IPS-11a (cell line): ENCODE results near the gene MAZ.
A peak's percentile ranks its signal among the peaks of the same experiment; 100 is the strongest.
"Not testable (repeated sequence)": the region's sequence is repeated elsewhere in the genome, so short reads cannot be mapped to it uniquely, and the experiment has no call there.

ENCODE experiments used
- H3K4me3 ChIP-seq: one replicate; pipeline ENCODE4 v1.5.1; 2013; ENCODE audit warnings: low read depth, low read length, control low read depth

MAZ gene

GRCh38 chr16:29806099-29806579, at the start of gene MAZ:
MAZ (plus strand) TSS chr16:29806529; CDS start chr16:29806702, 173 bp downstream.
- H3K4me3 ChIP-seq, result peak within 1 kb of the TSS; percentile 93

DNA sequence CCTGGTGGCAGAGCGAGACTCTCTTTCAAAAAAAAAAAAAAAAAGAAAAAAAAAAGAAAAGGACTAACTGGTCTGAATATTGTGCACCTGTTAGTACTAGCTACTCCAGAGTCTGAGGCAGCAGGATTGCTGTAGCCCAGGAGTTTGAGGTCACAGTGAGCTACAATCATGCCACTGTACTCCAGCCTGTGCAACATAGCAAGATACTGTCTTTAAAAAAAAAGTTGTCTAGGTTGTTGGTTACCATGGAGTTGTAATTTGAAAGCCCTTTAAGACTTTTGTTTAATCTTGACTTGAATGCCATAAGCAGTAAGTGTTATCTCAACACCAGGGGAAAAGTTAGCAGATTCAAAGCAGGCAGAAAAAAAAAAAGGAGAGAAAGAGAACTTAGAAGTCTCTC, 49.7 kb upstream of the MAZ start:
- no peak overlapping the region for H3K4me3 ChIP-seq

DNA sequence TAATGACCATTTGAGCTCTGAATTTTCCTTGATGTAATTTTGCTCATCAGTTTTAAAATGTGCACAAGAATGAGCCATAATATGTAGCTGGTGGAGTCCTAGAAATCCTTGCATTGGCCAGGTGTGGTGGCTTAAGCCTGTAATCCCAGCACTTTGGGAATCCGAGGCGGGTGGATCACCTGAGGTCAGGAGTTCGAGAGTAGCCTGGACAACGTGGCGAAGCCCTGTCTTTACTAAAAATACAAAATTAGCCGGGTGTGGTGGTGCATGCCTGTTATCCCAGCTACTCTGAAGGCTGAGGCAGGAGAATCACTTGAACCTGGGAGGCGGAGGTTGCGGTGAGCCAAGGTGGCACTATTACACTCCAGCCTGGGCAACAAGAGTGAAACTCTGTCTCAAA, 49.2 kb upstream of the MAZ start:
- H3K4me3 ChIP-seq, result not testable (repeated sequence)

DNA sequence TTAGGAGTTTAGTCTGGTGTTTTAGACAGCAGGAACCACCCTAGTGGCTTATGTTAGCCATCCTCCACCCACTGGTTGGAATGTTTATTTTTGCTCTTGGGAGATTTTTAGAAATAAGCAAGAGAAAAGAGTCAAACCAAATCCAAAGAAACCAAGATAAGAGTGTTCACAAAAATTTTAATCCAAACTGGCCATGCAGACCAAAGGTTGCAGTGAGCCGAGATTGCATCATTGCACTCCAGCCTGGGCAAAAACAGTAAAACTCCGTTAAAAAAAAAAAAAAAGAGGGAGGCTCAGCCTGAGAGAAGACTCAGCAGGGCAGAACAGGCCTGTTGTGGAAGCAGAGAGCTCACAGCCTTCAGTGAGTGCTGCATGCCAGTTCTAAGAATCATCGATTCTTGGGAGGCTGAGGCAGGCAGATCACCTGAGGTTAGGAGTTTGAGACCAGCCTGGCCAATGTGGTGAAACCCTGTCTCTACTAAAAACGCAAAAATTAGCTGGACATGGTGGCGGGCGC, 48.3 kb upstream of the MAZ start:
- H3K4me3 ChIP-seq, result no peak overlapping the region

DNA sequence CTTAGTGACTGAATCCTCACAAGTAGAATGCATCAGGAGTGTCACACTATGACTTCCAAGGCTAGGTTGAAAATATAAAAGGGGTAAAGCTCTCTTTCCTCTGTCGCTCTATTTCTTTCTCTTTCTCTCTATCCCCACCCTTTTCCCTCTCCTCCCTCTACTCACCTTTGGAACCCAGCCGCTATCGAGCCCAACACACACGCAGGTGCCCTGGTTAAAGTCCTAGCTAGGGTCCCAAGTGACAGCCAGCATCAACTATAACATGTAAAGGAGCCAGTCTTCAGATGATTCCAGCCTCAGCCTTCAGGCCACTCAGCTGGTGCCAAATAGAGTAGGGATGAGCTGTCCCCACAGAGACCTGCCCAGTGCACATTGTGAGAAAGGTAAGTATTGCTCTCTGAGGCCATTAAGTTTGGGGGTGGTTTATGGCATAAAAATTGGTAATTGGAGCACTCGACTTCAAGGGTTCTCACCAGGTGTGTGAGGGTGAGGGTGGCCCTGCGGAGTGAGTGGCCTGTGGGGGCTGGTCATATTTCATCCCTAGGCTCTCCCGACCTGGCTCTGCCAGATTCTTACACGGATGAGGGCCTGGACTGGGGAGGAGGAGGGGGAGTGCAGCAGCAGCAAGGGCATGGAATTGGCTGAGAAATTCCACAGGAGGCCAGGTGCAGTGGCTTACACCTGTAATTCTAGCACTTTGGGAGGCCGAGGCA, 45.6 kb upstream of the MAZ start:
- H3K4me3 ChIP-seq, result no peak overlapping the region

GRCh38 chr16:29761280-29761651, 45.1 kb upstream of the MAZ start:
- not testable (repeated sequence) for H3K4me3 ChIP-seq

DNA sequence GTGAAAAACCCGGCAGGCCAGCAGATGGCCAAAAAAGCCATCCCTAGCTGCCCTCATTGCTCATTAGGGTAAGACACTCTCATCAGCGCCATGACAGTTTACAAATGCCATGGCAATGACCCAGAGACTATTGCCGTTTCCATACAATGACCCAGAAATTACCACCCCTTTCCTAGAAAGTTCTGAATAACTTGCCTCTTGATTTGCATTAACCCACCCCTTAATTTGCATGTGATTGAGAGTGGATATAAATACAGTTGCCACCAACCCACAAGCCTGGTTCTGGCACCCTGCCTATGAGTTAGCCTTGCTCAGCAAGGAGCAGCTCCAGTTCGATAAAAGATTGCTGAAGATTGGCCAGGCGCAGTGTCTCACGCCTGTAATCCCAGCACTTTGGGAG, 44.4 kb upstream of the MAZ start:
- H3K4me3 ChIP-seq, result no peak overlapping the region

GRCh38 chr16:29763326-29763725, 43.0 kb upstream of the MAZ start:
- H3K4me3 ChIP-seq, result no peak overlapping the region

- H3K4me3 ChIP-seq, result no peak overlapping the region
Measured at GRCh38 chr16:29765167-29766032, 40.9 kb upstream of the MAZ start.

- no peak overlapping the region for H3K4me3 ChIP-seq
Measured at GRCh38 chr16:29766571-29766970, 39.8 kb upstream of the MAZ start.

DNA sequence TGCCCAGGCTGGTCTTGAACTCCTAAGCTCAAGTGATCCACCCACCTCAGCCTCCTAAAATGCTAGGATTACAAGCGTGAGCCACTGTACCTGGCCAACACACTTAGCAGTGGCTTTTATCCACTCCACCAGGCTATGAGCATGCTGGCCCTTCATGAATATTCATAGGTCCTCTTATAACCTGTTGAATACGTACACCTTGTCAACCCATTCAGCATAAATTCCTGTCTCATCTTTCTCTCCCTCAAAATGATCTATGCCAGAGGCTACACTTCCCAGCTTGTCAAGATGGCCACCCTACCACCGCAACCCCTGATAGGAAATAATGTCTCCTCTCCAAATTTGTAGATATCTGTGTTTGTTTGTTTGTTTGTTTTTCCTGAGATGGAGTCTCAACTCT, 39.3 kb upstream of the MAZ start:
- no peak overlapping the region for H3K4me3 ChIP-seq

DNA sequence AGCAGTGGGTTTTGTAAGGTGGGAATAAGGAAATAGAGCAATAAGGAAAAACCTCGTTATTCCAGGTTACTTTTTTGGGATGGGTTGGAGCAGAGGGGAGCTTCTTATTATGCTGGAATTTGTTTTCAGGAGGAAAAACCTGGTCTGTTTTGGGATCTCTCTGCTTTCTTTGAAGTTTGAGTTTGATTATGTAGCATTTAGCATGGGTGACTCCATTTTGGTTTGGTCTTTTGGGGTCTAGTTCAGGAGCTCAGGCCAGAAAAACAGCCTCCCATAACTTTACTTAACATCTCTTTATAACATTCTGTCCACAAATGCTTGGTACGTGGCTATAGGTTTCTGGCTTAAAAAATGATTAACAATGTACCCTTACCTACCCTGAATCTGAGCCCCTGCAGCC, 36.8 kb upstream of the MAZ start:
- H3K4me3 ChIP-seq, result no peak overlapping the region

- H3K4me3 ChIP-seq, result no peak overlapping the region
Measured at GRCh38 chr16:29770250-29770929, 35.9 kb upstream of the MAZ start.

GRCh38 chr16:29772330-29772729, 34.0 kb upstream of the MAZ start:
- H3K4me3 ChIP-seq, result not testable (repeated sequence)

- H3K4me3 ChIP-seq, result no peak overlapping the region
Measured at GRCh38 chr16:29774730-29775129, 31.6 kb upstream of the MAZ start.

- H3K4me3 ChIP-seq, result no peak overlapping the region
Measured at GRCh38 chr16:29775742-29776408, 30.5 kb upstream of the MAZ start.

DNA sequence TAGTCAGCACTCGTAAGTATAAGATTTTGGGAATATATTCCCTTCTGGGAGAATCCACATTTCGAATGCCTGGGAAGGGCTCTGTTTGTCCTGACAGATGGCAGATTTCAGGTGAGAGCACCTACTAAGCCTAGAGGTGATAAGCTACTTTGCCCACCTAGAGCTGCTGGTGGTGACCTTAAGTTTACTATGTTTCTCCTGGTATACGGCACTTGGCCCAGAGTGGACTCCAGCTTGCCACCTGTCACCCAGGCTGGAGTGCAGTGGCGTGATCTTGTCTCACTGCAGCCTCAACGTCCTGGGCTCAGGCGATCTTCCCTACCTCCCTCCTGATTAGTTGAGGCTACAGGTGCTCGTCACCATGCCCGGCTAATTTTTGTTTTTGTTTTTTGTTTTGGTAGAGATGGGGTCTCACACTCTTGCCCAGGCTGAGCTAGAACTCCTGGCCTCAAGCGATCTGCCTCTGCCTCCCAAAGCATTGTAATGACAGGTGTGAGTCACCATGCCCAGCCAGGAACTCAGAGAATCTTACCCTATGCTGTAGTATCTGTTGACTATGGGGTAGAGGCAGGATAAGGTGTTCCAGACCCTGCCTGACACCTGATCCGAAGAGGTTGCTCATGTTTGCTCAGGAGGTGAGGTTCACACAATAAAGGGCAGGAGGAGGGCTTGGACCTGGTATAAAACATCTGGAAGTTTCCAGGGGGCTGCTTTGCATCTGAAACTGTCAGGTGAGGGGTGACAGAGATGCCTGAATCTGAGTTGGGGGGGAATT, 28.6 kb upstream of the MAZ start, which contains the start of gene ZG16:
Gene ZG16 (plus strand): TSS at position 681 of the 775 bp plus-strand sequence. CDS start 1,011 bp downstream, outside the sequence.
- no peak within 1 kb of the TSS for H3K4me3 ChIP-seq

- H3K4me3 ChIP-seq, result no peak overlapping the region
Measured at GRCh38 chr16:29779474-29779873, 26.9 kb upstream of the MAZ start.

DNA sequence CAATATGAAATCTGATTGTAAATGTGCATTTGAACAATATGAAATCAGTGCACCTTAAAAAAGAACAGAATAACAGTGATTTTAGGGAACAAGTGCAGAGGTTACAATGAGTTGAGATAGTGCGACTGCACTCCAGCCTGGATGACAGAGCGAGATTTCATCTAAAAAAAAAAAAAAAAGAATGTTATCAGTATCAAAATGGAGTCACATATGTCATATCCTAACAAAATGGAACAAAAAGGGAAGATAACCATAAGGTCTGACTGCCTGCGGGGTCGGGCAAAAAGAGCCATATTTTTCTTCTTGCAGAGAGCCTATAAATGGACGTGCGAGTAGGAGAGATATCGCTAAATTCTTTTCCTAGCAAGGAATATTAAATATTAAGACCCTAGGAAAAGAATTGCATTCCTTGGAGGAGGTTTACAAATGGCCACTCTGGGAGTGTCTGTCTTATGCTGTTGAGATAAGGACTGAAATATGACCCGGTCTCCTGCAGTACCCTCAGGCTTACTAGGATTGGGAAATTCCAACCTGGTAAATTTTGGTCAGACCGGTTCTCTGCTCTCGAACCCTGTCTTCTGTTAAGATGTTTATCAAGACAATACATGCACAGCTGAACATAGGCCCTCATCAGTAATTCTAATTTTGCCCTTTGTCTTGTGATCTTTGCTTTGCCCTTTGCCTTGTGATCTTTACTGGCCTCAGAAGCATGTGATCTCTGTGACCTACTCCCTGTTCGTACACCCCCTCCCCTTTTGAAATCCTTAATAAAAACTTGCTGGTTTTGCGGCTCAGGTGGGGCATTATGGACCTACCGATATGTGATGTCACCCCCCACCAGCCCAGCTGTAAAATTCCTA, 23.0 kb upstream of the MAZ start:
- H3K4me3 ChIP-seq, result not testable (repeated sequence)
